Nephron (organoid): ENCODE data around the gene CDHR2.

Experiments used
- H3K27ac Mint-ChIP-seq, 3 experiments: 2 replicates each; pipeline ENCODE4 v1.8.0; 2020; ENCODE audit warnings: mixed read lengths in 3 of 3, mild to moderate bottlenecking in 2 of 3, moderate library complexity in 1 of 3
- H3K27me3 Mint-ChIP-seq: 2 replicates; pipeline ENCODE4 v1.8.0; 2021; ENCODE audit warnings: low read depth, mild to moderate bottlenecking, moderate library complexity, mixed read lengths
- H3K36me3 Mint-ChIP-seq: 2 replicates; pipeline ENCODE4 v1.8.0; 2020; ENCODE audit warnings: low read depth, mixed read lengths
- H3K4me1 Mint-ChIP-seq: 2 replicates; pipeline ENCODE4 v1.8.0; 2020; ENCODE audit warnings: mixed read lengths
- H3K4me3 Mint-ChIP-seq, 3 experiments: 2 replicates each; pipeline ENCODE4 v1.8.0; 2020; ENCODE audit warnings: mild to moderate bottlenecking in 3 of 3, mixed read lengths in 3 of 3, moderate library complexity in 2 of 3
- H3K9me3 Mint-ChIP-seq: 2 replicates; pipeline ENCODE4 v1.8.0; 2020; ENCODE audit warnings: mixed read lengths
- CTCF ChIP-seq, 3 experiments: fragments of 200-600 bp; sonication (generic); IDR thresholded peaks; one replicate each; pipeline ENCODE4 v1.5.0; 2021; ENCODE audit warnings: antibody characterized with exemption in 3 of 3; ENCODE audit not compliant: unreplicated experiment in 3 of 3

The CDHR2 gene

GRCh38 chr5:176538989-176539384, 10.2 kb upstream of the CDHR2 start:
- peak overlapping the region; percentile 96 to 98 (median 98) for H3K27ac Mint-ChIP-seq
- peaks cover 65% of the 10 kb centered on the region for H3K4me1 Mint-ChIP-seq
- H3K27me3 Mint-ChIP-seq, result peaks cover 10% of the 10 kb centered on the region
- H3K36me3 Mint-ChIP-seq, result no peaks in the 10 kb centered on the region
- peak overlapping the region in 2 of 3 experiments; percentile 99 to 100 for H3K4me3 Mint-ChIP-seq
- TF ChIP-seq CTCF (IDR thresholded peaks at IDR 0.05; ENCODE audit: unreplicated experiment in 3 of 3), result no peak
- H3K9me3 Mint-ChIP-seq, result no peaks in the 10 kb centered on the region

GRCh38 chr5:176540476-176540899, 8.7 kb upstream of the CDHR2 start:
- H3K9me3 Mint-ChIP-seq, result no peaks in the 10 kb centered on the region
- peak overlapping the region; percentile 48 to 92 (median 73) for H3K27ac Mint-ChIP-seq
- TF ChIP-seq CTCF (IDR thresholded peaks at IDR 0.05; ENCODE audit: unreplicated experiment in 3 of 3), result no peak
- H3K4me3 Mint-ChIP-seq, result peak overlapping the region; percentile 75 to 84 (median 79)
- H3K36me3 Mint-ChIP-seq, result no peaks in the 10 kb centered on the region
- H3K4me1 Mint-ChIP-seq, result peaks cover 50% of the 10 kb centered on the region
- H3K27me3 Mint-ChIP-seq, result peaks cover 15% of the 10 kb centered on the region

- Mint-ChIP-seq H3K9me3 (no peaks in the 10 kb centered on the region), H3K27ac (peak overlapping the region; percentile 73 to 92 (median 92)), H3K36me3 (no peaks in the 10 kb centered on the region), H3K27me3 (peaks cover 15% of the 10 kb centered on the region), H3K4me1 (peaks cover 46% of the 10 kb centered on the region), H3K4me3 (peak overlapping the region; percentile 84 to 88 (median 86))
- TF ChIP-seq CTCF (IDR thresholded peaks at IDR 0.05; ENCODE audit: unreplicated experiment in 3 of 3), result no peak
Measured at GRCh38 chr5:176540956-176541337, 8.2 kb upstream of the CDHR2 start.

GRCh38 chr5:176541338-176542134, 7.6 kb upstream of the CDHR2 start:
- Mint-ChIP-seq H3K27me3 (peaks cover 15% of the 10 kb centered on the region), H3K27ac (peak overlapping the region; percentile 73 to 92 (median 92)), H3K4me1 (peaks cover 46% of the 10 kb centered on the region), H3K4me3 (peak overlapping the region; percentile 84 to 88 (median 86)), H3K9me3 (no peaks in the 10 kb centered on the region), H3K36me3 (no peaks in the 10 kb centered on the region)
- TF ChIP-seq CTCF (IDR thresholded peaks at IDR 0.05; ENCODE audit: unreplicated experiment in 3 of 3), result no peak

- peak overlapping the region; percentile 73 to 92 (median 92) for H3K27ac Mint-ChIP-seq
- H3K36me3 Mint-ChIP-seq, result no peaks in the 10 kb centered on the region
- TF ChIP-seq CTCF (IDR thresholded peaks at IDR 0.05; ENCODE audit: unreplicated experiment in 3 of 3), result no peak
- peaks cover 15% of the 10 kb centered on the region for H3K27me3 Mint-ChIP-seq
- peak overlapping the region; percentile 84 to 88 (median 86) for H3K4me3 Mint-ChIP-seq
- H3K4me1 Mint-ChIP-seq, result peaks cover 46% of the 10 kb centered on the region
- no peaks in the 10 kb centered on the region for H3K9me3 Mint-ChIP-seq
Measured at GRCh38 chr5:176542135-176542595, 7.0 kb upstream of the CDHR2 start.
